ENCODE measurements around the gene CX3CR1.

Gene CX3CR1

GRCh38 chr3:39289107-39289506 lies 9.3 kb upstream of the CX3CR1 start:
- H3K27ac ChIP-seq: no peak overlapping the region
- TF ChIP-seq CTCF (conservative IDR thresholded peaks at IDR 0.05): no peak

- peak; percentile 98 for TF ChIP-seq CTCF (conservative IDR thresholded peaks at IDR 0.05)
- H3K27ac ChIP-seq: no peak overlapping the region
Measured at GRCh38 chr3:39288300-39288808, 8.5 kb upstream of the CX3CR1 start.

GRCh38 chr3:39287216-39288164 lies 7.7 kb upstream of the CX3CR1 start:
- no peak for TF ChIP-seq CTCF (conservative IDR thresholded peaks at IDR 0.05)
- H3K27ac ChIP-seq: no peak overlapping the region

GRCh38 chr3:39286771-39287170 lies 6.9 kb upstream of the CX3CR1 start:
- no peak overlapping the region for H3K27ac ChIP-seq
- no peak for TF ChIP-seq CTCF (conservative IDR thresholded peaks at IDR 0.05)

- TF ChIP-seq CTCF (conservative IDR thresholded peaks at IDR 0.05): no peak
Measured at GRCh38 chr3:39285332-39285731, 5.5 kb upstream of the CX3CR1 start.

GRCh38 chr3:39284457-39284881 lies 4.6 kb upstream of the CX3CR1 start:
- H3K27ac ChIP-seq: no peak overlapping the region
- no peak for TF ChIP-seq CTCF (conservative IDR thresholded peaks at IDR 0.05)

More at GRCh38 chr3:39285332-39285731, 5.5 kb upstream of the CX3CR1 start:
- no peak overlapping the region for H3K27ac ChIP-seq

- H3K27ac ChIP-seq: no peak overlapping the region
- no peak for TF ChIP-seq CTCF (conservative IDR thresholded peaks at IDR 0.05)
Measured at GRCh38 chr3:39282057-39282456, 2.2 kb upstream of the CX3CR1 start.
